Measurements from ENCODE around the gene CLEC1A. TPM values are rescaled to one million over a fixed set of nuclear protein-coding genes. Genes with fewer than 3 reads are reported as not detected.

CLEC1A gene
- total and polyA plus RNA-seq, 2 experiments from 2014 or later = 3.6 to 6.4 TPM

GRCh38 chr12:10102322-10102721, 3.5 kb upstream of the CLEC1A start:
- Histone ChIP-seq H3K9me3 (ENCODE audit: low read depth) (no peaks in the 10 kb centered on the region), H3K79me2 (no peaks in the 10 kb centered on the region), H4K20me1 (ENCODE audit: insufficient read depth, poor library complexity, severe bottlenecking) (no peaks in the 10 kb centered on the region), H3K4me1 (ENCODE audit: insufficient read depth) (peaks cover 21% of the 10 kb centered on the region), H3K27ac (no peak overlapping the region), H3K36me3 (replicated peaks; ENCODE audit: insufficient read depth, low read depth) (no peaks in the 10 kb centered on the region), H3K27me3 (no peaks in the 10 kb centered on the region), H3K4me3 (no peak overlapping the region), H2AFZ (no peak overlapping the region), H3K4me2 (no peak overlapping the region), H3K9me2 (replicated peaks; ENCODE audit: insufficient read depth) (no peaks in the 10 kb centered on the region)
- TF ChIP-seq EZH2 (IDR thresholded peaks at IDR 0.05; ENCODE audit: borderline replicate concordance) (no peak), CTCF (IDR thresholded peaks at IDR 0.05; ENCODE audit: poor library complexity) (no peak), EZH2phosphoT487 (IDR thresholded peaks at IDR 0.05; ENCODE audit: low read depth, severe bottlenecking, unreplicated experiment) (no peak)
- 92% methylated on average over 2 of the region's 2 CpGs for WGBS (ENCODE audit: low lambda C conversion rate, missing lambda C conversion rate)
- no peak for DNase-seq (ENCODE audit: low spot score)

DNA sequence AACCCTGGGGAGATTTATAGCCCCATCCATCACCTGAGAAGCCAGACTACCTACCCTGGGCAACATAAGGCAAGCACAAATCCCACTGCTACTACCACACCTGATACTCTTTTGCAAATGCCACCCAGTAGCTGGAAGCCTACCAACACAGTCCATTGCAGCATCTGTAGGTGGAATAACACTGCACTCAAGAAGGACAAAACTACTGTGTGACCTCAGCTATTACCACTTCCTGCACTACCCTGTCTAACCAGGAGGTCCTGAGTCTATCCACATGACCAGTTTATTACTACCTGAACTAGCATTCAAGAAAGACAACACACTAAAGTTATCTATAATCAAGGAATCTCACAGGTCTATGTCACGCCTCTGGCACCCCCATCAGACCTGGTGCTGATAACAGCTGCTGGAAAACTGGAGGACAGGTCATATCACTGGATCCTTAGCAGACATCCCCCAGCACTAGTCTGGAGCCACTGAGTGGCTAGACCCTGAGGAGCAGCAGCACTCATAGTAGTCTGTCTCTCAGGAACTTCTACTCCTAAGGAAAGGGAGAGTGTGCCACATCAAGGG, 2.9 kb upstream of the CLEC1A start:
- H3K4me1 ChIP-seq (ENCODE audit: insufficient read depth) = peaks cover 24% of the 10 kb centered on the region
- no peaks in the 10 kb centered on the region for H3K9me3 ChIP-seq (ENCODE audit: low read depth)
- no peak for TF ChIP-seq EZH2phosphoT487 (IDR thresholded peaks at IDR 0.05; ENCODE audit: low read depth, severe bottlenecking, unreplicated experiment)
- TF ChIP-seq EZH2 (IDR thresholded peaks at IDR 0.05; ENCODE audit: borderline replicate concordance) = no peak
- no peak for TF ChIP-seq CTCF (IDR thresholded peaks at IDR 0.05; ENCODE audit: poor library complexity)
- H3K4me2 ChIP-seq = no peak overlapping the region
- 81% methylated on average over 1 of the region's 1 CpG for WGBS (ENCODE audit: low lambda C conversion rate, missing lambda C conversion rate)
- H3K27me3 ChIP-seq = no peaks in the 10 kb centered on the region
- no peaks in the 10 kb centered on the region for H4K20me1 ChIP-seq (ENCODE audit: insufficient read depth, poor library complexity, severe bottlenecking)
- no peak for DNase-seq (ENCODE audit: low spot score)
- H2AFZ ChIP-seq = no peak overlapping the region
- no peaks in the 10 kb centered on the region for H3K36me3 ChIP-seq (replicated peaks; ENCODE audit: insufficient read depth, low read depth)
- H3K27ac ChIP-seq = peak overlapping the region; percentile 13
- H3K9me2 ChIP-seq (replicated peaks; ENCODE audit: insufficient read depth) = no peaks in the 10 kb centered on the region
- H3K79me2 ChIP-seq = no peaks in the 10 kb centered on the region
- no peak overlapping the region for H3K4me3 ChIP-seq

DNA sequence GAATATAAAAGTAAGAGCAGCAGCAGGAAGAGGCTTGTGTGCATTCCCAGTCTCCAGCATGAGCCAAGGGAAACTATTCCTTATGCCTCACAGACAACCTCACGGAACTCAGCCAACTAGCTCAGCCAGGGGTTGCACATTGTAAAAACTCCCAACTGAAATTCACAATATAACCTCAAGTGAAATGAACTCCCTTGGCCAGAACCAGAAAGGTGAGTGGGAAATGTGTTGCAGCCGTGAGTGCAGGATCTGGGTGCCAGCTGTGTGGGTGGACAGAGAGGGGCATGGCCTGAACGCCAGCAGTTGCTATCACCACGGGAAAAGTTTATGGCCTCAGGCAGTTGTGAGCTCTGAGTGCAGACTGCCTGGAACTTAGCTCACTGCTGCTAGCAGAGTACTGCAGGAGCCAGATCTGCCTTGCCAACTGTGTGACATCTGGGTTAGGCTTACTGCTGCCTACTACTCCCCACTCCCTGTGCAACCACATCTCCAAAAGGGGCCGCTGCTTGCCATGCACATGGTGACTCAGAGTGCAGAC, 2.3 kb upstream of the CLEC1A start:
- no peaks in the 10 kb centered on the region for H3K9me3 ChIP-seq (ENCODE audit: low read depth)
- no peak overlapping the region for H3K4me3 ChIP-seq
- H2AFZ ChIP-seq = no peak overlapping the region
- H3K9me2 ChIP-seq (replicated peaks; ENCODE audit: insufficient read depth) = no peaks in the 10 kb centered on the region
- no peaks in the 10 kb centered on the region for H3K79me2 ChIP-seq
- peaks cover 24% of the 10 kb centered on the region for H3K4me1 ChIP-seq (ENCODE audit: insufficient read depth)
- H3K36me3 ChIP-seq (replicated peaks; ENCODE audit: insufficient read depth, low read depth) = no peaks in the 10 kb centered on the region
- H3K4me2 ChIP-seq = peak overlapping the region; percentile 67
- 44% methylated on average over 5 of the region's 5 CpGs for WGBS (ENCODE audit: low lambda C conversion rate, missing lambda C conversion rate)
- no peaks in the 10 kb centered on the region for H4K20me1 ChIP-seq (ENCODE audit: insufficient read depth, poor library complexity, severe bottlenecking)
- DNase-seq (ENCODE audit: low spot score) = peak; percentile 55
- H3K27ac ChIP-seq = peak overlapping the region; percentile 13
- TF ChIP-seq EZH2 (IDR thresholded peaks at IDR 0.05; ENCODE audit: borderline replicate concordance) (no peak), EZH2phosphoT487 (IDR thresholded peaks at IDR 0.05; ENCODE audit: low read depth, severe bottlenecking, unreplicated experiment) (no peak)
- H3K27me3 ChIP-seq = no peaks in the 10 kb centered on the region

DNA sequence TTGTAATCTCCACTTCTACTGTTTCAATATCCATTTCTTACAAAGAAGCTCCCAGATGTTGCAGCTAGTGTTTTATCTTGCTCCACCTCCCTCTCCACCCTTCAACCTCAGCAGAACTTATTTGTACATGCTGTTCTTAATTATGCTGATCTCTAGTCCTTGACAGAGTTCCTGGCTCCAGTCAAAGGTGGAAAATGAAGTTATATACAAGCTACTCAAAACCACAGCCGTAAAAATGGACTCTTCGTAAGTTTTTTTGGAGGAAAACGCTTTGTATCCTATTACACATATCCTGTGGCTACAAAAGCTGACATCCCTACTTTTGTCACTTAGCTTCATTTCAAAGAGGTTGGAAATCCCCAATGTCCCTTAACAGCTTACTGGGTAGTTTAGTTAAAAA, 1.3 kb downstream of the CLEC1A start:
- no peaks in the 10 kb centered on the region for H3K36me3 ChIP-seq (replicated peaks; ENCODE audit: insufficient read depth, low read depth)
- H3K4me2 ChIP-seq = peak overlapping the region; percentile 35
- no peak overlapping the region for H3K27ac ChIP-seq
- no peaks in the 10 kb centered on the region for H3K79me2 ChIP-seq
- H3K4me3 ChIP-seq = no peak overlapping the region
- H3K9me3 ChIP-seq (ENCODE audit: low read depth) = no peaks in the 10 kb centered on the region
- DNase-seq (ENCODE audit: low spot score) = no peak
- H3K9me2 ChIP-seq (replicated peaks; ENCODE audit: insufficient read depth) = no peaks in the 10 kb centered on the region
- H2AFZ ChIP-seq = no peak overlapping the region
- no peaks in the 10 kb centered on the region for H4K20me1 ChIP-seq (ENCODE audit: insufficient read depth, poor library complexity, severe bottlenecking)
- no peaks in the 10 kb centered on the region for H3K27me3 ChIP-seq
- TF ChIP-seq EZH2 (IDR thresholded peaks at IDR 0.05; ENCODE audit: borderline replicate concordance) (no peak), CTCF (IDR thresholded peaks at IDR 0.05; ENCODE audit: poor library complexity) (no peak), EZH2phosphoT487 (IDR thresholded peaks at IDR 0.05; ENCODE audit: low read depth, severe bottlenecking, unreplicated experiment) (no peak)
- H3K4me1 ChIP-seq (ENCODE audit: insufficient read depth) = peaks cover 24% of the 10 kb centered on the region
- WGBS (ENCODE audit: low lambda C conversion rate, missing lambda C conversion rate) = 42% methylated on average over 3 of the region's 3 CpGs
